Measurements from ENCODE around the gene SDR42E1. TPM values are rescaled to one million over a fixed set of nuclear protein-coding genes. Genes with fewer than 3 reads are reported as not detected.

The SDR42E1 gene, protein sequence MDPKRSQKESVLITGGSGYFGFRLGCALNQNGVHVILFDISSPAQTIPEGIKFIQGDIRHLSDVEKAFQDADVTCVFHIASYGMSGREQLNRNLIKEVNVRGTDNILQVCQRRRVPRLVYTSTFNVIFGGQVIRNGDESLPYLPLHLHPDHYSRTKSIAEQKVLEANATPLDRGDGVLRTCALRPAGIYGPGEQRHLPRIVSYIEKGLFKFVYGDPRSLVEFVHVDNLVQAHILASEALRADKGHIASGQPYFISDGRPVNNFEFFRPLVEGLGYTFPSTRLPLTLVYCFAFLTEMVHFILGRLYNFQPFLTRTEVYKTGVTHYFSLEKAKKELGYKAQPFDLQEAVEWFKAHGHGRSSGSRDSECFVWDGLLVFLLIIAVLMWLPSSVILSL
- not detected in 2 replicates for total RNA-seq (2014; rRNA removed; shearing (Covaris generic); ENCODE audit: low replicate concordance)

DNA sequence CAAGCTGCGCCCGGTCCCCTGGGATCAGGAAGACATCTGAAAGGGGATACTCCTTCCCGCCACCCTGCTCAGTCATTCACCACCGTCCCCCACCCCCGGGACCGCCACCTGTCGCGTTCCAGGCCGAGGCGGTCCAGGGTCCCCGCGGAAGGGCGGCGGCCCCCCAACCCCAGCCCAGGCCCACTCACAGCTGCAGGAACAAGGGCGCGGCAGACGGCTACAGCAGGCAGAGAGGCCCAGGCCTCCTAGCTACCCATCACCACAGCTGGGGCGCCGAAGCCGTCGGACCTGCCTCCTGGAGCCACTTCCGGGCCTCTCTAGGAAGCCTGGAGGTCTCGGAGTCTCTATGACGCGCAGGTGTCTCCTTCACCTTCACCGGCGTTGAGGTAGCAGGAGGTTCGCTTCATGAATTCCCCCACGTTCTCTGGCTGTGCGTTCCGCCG lies at the start of gene SDR42E1:
Gene SDR42E1, minus strand, starts transcription at position 272 of the 443 bp plus-strand sequence. CDS start 10,612 bp downstream, outside the sequence.
- in situ Hi-C loops (cut with HindIII; ENCODE audit: low pct_unique_long_range_greater_than_20kb, low sequenced_read_pairs), result no loop called here
- no peak for DNase-seq (ENCODE audit: low read depth)

DNA sequence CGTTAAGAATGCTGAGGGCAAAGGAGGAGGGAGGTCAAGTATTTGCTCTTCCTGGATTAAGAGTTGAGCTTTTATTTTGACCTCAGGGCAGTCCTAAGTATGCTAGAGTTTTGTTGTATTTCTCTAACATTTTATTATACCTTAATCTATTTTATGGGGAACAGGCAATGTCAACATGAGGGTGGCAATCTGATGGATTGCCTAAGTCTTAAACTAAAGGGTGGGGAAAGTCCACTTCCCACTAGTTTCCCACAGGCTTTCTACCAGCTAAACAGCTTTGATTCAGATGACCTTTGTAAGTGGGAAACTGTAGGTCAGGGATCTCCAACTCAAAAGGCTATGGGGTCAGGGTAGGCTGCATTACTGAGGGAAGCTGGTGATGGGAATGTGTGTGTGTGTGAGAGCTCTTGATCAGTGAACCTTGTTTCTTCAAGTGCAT lies 48.7 kb upstream of the SDR42E1 start:
- DNase-seq (ENCODE audit: low read depth), result no peak
- in situ Hi-C loops (cut with HindIII; ENCODE audit: low pct_unique_long_range_greater_than_20kb, low sequenced_read_pairs), result no loop called here

DNA sequence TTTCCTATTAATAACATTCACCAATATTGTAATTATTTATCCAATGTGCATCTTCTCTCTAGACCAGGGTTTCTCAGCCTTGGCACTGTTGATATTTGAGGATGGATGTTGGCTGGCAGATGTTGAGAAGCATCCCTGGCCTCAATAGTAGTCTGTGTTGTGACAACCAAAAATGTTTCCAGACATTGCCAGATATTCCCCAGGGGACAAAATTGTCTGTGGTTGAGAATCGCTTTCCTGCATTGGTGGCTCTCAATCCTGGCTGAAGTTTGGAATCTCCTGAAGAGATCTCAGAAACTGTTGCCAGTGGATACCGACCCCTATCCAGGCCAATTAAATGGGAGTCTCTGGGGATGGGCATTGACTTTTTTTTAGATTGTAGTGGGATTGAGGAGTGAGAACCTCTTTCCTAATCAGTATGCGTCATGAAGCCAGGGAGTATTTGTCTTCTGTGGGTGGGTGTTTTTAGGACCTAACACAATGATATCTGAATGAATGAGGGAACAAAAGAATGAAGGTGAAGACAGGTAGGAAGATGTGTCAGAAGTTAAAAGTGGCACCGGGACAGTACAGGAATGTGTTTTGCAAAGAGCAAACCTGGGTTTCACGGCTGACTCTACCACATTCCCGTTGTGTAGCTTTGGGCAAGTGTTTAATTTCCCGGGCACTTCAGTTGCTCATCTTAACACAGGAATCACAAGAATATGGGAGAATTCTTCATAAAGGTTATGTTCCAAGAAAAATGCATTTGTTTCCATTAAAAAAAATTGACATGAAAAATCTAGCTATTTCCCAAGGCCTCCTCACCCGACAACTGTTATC lies 48.1 kb upstream of the SDR42E1 start:
- no peak for DNase-seq (ENCODE audit: low read depth)
- in situ Hi-C loops (cut with HindIII; ENCODE audit: low pct_unique_long_range_greater_than_20kb, low sequenced_read_pairs), result no loop called here

DNA sequence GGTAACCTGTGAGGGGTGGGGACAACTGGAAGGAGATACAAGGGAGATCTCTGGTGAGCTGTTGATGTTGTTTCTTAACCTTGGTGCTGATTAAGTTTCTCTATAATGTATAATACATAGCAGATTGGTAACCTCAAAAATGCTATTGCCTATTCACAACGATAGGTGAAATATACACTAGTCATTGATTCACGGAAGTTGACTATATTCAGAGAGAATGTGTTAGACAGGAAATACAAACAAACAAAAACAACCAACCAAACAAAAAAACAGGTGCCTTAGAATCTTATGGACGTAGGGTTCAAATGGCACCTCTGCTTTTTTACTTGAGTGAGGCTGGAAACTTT lies 45.3 kb upstream of the SDR42E1 start:
- no peak for DNase-seq (ENCODE audit: low read depth)
- in situ Hi-C loops (cut with HindIII; ENCODE audit: low pct_unique_long_range_greater_than_20kb, low sequenced_read_pairs), result no loop called here

DNA sequence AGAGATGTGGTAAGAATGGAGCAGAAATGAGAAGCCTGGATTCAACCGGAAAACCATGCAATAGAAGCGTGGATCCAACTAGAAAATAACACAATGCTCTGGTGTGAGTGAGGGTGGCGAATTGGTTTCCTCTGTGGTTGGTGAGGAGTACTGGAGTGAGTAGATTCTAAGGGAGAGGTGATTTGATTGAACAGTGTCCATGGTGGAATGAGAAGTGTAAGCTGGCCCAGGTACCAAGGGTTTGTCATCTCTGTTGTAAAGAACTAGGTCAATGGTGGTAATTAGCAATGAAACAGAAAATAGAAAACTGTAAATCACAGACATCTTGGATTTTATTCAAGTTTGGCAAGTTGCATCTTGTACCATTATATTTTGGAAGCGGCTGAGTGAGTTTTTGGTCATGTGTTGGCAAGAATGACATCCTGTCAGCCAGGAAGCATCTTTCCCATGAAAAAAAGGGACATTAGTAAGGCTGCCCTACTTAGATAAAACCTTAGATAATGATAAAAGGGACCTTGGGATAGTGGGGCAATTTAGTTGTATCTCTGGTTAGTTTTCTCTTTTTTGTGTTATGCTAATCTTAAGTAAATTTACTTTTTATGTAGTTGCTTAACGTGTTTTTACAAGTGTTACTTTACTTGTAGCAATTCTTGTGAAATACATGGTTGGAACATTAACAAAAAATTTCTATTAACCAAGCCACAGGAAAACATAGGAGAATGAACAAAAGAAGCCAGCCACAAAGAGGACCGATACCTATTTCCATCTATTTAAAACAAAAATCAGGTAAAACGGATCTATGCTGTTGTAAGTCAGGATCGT lies 44.7 kb upstream of the SDR42E1 start:
- in situ Hi-C loops (cut with HindIII; ENCODE audit: low pct_unique_long_range_greater_than_20kb, low sequenced_read_pairs), result no loop called here
- no peak for DNase-seq (ENCODE audit: low read depth)

DNA sequence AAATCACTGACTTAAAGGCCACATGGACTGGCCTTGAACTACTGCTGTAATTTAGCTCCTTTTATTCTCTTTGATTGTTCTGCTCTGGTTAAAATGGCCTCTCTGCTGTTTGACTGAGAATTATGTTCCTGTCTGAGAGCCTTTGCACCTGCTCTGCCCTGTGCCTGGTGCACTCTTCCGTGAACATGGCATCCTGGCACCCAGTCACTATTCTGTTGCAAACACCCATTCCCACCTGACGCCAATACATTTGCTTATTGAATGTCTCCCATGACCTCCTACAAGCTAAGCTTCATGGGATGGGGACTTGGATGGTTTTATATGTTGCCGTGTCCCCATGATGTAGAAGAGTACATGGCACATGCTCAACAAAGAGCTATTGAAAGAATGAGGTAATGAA lies 43.8 kb upstream of the SDR42E1 start:
- DNase-seq (ENCODE audit: low read depth), result no peak
- in situ Hi-C loops (cut with HindIII; ENCODE audit: low pct_unique_long_range_greater_than_20kb, low sequenced_read_pairs), result no loop called here

DNA sequence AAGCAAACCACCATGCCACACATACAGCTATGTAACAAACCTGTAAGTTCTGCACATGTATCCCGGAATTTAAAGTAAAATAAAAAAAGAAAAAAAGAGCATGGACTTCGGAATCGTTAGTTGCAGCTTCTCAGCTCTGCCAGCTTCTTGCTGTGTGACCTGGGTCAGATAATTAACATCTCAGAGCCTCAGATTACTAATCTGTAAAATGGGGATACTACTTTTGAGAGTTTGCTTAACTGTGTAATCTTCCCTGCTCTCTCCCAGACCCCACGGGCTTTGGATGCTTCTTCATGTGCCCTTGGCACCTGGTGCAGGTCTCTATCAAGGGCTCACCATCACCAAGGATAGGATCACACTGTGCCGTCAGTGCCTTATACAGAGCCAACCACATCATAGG lies 40.4 kb upstream of the SDR42E1 start:
- no peak for DNase-seq (ENCODE audit: low read depth)
- in situ Hi-C loops (cut with HindIII; ENCODE audit: low pct_unique_long_range_greater_than_20kb, low sequenced_read_pairs), result no loop called here

DNA sequence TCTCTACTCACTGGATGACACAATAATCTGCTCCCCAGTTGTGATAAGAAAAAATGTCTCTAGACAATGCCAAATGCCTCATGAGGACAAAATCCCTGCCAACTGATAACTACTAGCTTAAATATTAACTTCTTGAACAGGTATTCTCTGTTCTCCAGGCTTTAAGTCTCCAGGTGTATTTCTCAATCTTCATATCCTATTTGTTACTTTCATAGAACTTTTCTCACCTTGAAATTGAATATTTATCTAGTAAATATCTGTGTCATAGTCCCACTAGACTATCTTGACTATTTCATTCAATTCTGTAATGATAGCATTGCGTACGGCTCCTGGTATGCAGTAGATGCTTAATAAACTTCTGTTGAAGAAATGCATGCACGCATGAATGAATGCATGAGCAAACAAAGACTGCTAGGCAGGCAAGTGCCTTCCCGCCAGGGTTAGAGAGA lies 39.7 kb upstream of the SDR42E1 start:
- no peak for DNase-seq (ENCODE audit: low read depth)
- in situ Hi-C loops (cut with HindIII; ENCODE audit: low pct_unique_long_range_greater_than_20kb, low sequenced_read_pairs), result no loop called here

DNA sequence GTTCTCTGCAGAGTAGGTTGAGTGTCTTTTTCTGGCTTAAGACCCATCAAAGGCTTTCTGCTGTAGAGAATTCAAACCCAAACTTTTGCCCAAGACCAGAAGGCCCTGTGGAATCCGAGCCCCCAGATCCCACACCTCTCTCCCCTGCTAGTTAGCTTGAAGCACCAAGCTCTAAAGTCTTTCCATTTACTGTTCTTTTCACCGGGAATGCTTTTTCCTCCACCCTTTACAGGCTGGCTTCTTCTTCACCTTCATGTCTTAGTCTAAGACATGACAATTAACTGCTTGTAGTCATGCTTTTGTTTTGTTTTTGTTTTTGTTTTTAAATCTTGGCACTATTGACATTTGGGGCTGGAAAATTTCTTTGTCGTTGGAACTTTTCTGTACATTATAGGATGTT lies 39.2 kb upstream of the SDR42E1 start:
- in situ Hi-C loops (cut with HindIII; ENCODE audit: low pct_unique_long_range_greater_than_20kb, low sequenced_read_pairs), result no loop called here
- no peak for DNase-seq (ENCODE audit: low read depth)

DNA sequence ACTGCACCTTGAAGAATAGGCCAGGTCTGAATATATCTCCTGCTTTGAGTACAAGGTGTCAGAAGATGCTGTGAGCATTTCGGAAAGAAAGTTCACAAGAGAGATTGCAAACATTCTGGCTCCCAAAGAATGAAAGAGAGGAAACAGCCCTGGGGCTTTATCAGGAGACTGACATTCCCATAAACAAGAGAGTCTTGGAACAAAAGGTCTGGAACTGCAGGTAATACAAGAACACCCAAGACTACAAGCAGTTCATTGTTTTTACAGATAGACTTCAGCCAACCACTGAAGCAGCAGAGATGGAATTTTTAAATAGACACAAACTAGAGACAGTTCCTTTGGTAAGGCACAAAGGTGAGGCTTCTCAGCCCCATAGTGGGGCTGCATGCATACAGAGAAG lies 38.2 kb upstream of the SDR42E1 start:
- DNase-seq (ENCODE audit: low read depth), result no peak
- in situ Hi-C loops (cut with HindIII; ENCODE audit: low pct_unique_long_range_greater_than_20kb, low sequenced_read_pairs), result no loop called here

DNA sequence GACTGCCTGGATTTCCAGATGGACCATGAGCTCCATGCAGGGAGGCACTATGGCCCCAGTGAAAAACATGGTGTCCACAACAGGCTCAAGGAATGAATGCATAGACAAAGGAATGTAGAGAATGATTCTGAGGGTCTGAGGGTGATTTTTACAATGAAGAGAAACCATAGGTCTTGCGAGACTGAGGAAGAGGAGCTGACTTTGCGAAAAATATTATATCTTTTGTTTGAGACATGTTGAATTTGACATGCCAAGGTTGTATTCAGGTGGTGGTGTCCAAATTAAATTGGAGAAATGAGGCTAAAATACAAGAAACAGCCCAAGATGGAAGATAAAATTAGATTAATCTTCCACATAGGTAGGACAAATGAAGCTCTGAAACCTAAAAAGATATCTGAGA lies 36.5 kb upstream of the SDR42E1 start:
- DNase-seq (ENCODE audit: low read depth), result no peak
- in situ Hi-C loops (cut with HindIII; ENCODE audit: low pct_unique_long_range_greater_than_20kb, low sequenced_read_pairs), result no loop called here

DNA sequence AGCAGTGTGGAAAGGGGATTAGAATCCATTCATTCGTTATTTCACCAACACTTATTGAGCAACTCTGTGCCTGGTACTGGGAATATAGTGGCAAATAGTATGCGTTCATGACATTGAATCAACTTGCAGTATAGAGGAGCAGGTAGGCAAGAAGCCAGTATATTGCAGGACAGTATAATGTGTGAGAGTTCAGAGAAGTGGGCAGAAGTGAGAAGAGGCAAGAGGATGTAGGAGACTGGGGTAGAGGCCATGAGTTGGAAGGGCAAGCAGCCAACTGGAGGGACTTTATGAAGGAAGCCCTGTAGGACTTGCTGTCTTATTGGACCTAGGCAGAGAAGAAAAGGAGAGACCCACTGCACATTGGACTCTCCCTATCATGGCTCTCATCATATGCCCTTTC lies 36.1 kb upstream of the SDR42E1 start:
- no peak for DNase-seq (ENCODE audit: low read depth)
- in situ Hi-C loops (cut with HindIII; ENCODE audit: low pct_unique_long_range_greater_than_20kb, low sequenced_read_pairs), result no loop called here

DNA sequence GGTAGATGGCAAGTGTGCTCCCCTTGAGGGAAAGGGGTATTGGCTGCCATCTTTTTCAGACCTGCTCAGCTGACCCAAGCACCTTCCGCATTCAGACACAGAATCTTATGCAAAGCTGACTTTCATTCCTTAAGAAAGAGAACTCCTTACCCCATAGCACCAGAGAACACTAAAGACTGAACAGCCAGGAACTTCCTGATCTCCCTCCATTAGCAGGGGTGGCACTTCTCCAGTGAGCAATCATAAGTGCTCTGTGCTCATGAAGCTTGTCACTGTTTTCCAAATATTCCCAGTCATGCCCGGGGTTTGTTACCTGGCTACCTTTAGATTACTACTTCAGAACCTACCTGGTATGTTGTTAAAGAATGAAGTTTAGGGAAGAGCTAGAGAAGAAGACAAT lies 35.7 kb upstream of the SDR42E1 start:
- DNase-seq (ENCODE audit: low read depth), result no peak
- in situ Hi-C loops (cut with HindIII; ENCODE audit: low pct_unique_long_range_greater_than_20kb, low sequenced_read_pairs), result no loop called here

DNA sequence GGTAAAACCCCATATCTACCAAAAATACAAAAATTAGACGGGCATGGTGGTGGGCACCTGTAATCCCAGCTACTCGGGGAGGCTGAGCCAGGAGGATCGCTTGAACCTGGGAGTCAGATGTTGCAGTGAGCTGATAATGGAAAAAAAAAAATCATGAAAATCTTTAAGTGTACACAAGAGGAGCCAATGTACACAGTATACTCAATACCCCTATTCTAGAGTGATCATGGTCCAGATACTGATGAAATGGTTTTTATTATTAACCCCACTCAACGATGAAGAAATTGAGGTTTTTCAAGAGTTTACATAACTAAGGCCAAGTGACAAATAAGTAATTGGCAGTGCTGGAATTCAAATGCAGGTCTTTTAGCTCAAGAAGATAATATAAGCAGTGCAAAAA lies 35.3 kb upstream of the SDR42E1 start:
- no peak for DNase-seq (ENCODE audit: low read depth)
- in situ Hi-C loops (cut with HindIII; ENCODE audit: low pct_unique_long_range_greater_than_20kb, low sequenced_read_pairs), result no loop called here

DNA sequence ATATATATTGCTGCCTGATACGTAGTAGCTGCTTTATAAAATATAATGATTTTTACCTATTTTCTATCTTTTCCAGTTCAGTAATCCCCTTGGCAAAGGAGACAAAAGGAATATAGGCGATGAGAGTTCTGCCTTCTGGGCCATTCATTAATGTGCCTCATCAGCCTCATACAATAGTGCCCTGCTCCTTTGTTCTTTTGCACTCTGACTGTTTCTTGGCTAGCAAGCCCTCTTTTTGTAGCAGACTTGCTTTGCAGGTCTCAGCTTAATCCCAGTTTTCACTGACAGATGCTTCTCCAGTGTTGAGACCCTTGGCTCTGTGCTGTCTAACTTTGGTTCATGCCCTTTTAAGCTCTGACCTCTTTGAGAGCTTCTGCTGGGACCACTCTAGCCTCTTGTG lies 34.2 kb upstream of the SDR42E1 start:
- in situ Hi-C loops (cut with HindIII; ENCODE audit: low pct_unique_long_range_greater_than_20kb, low sequenced_read_pairs), result no loop called here
- no peak for DNase-seq (ENCODE audit: low read depth)

DNA sequence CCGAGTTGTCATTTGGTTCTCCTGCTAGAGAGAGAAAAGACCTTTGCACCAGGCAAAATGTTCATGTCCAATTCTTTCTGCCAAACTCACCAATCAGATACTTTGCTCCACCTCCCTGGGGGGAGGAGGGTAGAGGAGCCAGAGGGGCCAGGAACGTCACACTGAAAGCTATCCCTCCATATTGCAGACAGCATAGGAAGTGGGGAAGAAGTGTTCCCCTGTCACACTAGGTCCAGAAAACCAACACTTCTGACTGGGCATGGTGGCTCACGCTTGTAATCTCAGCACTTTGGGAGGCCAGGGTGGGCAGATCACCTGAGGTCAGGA lies 33.3 kb upstream of the SDR42E1 start:
- in situ Hi-C loops (cut with HindIII; ENCODE audit: low pct_unique_long_range_greater_than_20kb, low sequenced_read_pairs), result no loop called here
- no peak for DNase-seq (ENCODE audit: low read depth)

DNA sequence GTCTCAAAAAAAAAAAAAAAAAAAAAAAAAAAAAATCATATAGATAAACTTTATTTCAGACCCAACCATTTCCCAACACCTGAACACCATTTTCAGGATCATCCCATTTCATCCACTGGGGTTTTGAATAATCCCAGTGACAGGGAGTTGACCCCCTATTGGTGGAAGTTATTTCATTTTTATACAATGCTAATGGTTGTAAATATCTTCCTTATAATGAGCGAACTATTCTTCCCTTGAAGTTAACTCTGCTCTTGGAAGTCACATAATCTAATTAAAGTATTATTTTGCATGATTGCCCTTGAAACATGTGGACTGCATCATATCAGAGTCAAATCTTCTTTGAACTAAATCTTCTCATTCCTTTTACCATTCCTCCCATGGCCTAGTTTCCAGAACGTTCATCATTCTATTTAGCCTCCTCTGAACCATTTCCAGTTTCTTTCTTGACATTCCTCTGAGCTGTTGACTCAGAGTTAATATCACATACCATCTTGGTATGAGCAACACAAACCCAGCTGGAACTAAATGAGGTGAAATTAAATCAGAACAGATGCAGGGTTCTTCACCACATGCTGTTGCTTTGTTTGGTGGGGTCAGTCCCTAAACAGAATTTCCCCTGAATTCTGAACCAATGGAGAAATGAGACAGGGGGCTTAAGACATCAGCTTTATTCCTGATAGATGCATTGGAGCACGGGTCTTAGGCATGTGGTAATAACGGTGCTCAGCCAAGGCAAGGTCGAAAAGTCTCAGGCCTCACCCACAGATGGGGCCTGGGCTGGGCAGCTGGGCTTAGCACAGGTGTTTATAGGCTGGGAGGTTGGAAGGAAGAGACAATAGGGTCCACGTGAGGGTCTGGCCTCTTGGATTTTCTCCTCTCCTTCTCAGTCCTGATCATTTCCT lies 32.7 kb upstream of the SDR42E1 start:
- in situ Hi-C loops (cut with HindIII; ENCODE audit: low pct_unique_long_range_greater_than_20kb, low sequenced_read_pairs), result no loop called here
- DNase-seq (ENCODE audit: low read depth), result no peak

DNA sequence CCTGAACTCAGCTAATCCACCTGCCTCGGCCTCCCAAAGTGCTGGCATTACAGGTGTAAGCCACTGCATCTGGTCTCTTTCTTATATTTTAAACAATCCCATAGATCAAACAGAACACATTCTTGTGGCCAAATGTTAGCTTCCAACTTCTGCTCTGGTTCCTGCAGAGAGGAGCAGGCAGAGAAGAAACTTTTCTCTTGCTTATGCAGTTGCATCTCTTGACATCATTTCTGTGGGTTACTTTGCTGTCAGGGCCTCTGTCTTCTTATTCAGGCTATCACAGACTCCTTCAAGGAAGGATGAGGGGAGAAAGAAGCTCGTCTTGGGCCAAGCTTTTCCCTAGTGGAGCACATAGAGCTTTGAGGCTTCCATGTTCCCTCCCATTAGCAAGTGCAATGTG lies 31.6 kb upstream of the SDR42E1 start:
- DNase-seq (ENCODE audit: low read depth), result no peak
- in situ Hi-C loops (cut with HindIII; ENCODE audit: low pct_unique_long_range_greater_than_20kb, low sequenced_read_pairs), result no loop called here
